Measurements from ENCODE around the gene IMMT. TPM values are rescaled to one million over a fixed set of nuclear protein-coding genes. Genes with fewer than 3 reads are reported as not detected.
A peak's percentile ranks its signal among the peaks of the same experiment; 100 is the strongest.

The IMMT gene
- total and polyA plus RNA-seq, 9 of the 15 experiments (the other 6 are each of a cell fraction or from before 2014, with no cell fraction given), result 119 to 294 (median 140) TPM

- no peak for TF ChIP-seq ID3 (CRISPR knock-in tag; IDR thresholded peaks at IDR 0.05)
- TF ChIP-seq ID3 (tag; IDR thresholded peaks at IDR 0.05), result no peak
- peak; percentile 52; the same call in 1 of the 2 replicates for TF ChIP-seq NFIC (IDR thresholded peaks at IDR 0.05)
- no peak for TF ChIP-seq TFAM (CRISPR knock-in tag; conservative IDR thresholded peaks at IDR 0.05)
- no peak for TF ChIP-seq BDP1 (IDR thresholded peaks at IDR 0.05; ENCODE audit: insufficient read depth, insufficient read length)
- peak; percentile 28; the same call in 1 of the 2 replicates for TF ChIP-seq ESRRA (IDR thresholded peaks at IDR 0.05; ENCODE audit: borderline replicate concordance, low read depth)
- no peak for TF ChIP-seq AFF1 (IDR thresholded peaks at IDR 0.05; ENCODE audit: low read depth in 1 of 2, partially characterized antibody in 2 of 2)
- TF ChIP-seq NBN (IDR thresholded peaks at IDR 0.05; ENCODE audit: low read depth), result peak; percentile 71; the same call in 1 of the 2 replicates
- TF ChIP-seq MTA1 (IDR thresholded peaks at IDR 0.05; ENCODE audit: borderline replicate concordance), result 0 out of 2 replicates have a peak, but pooled peaks have one; percentile 37
- no peak for TF ChIP-seq THRA (IDR thresholded peaks at IDR 0.05)
- TF ChIP-seq MAX (CRISPR knock-in tag; IDR thresholded peaks at IDR 0.05), result no peak
- peak; percentile 77 for TF ChIP-seq EP300 (IDR thresholded peaks at IDR 0.05; ENCODE audit: low read length)
- TF ChIP-seq TAF1 (IDR thresholded peaks at IDR 0.05; ENCODE audit: control insufficient read depth, extremely low read depth, insufficient read depth, low read length, severe bottlenecking), result no peak
- TF ChIP-seq RBM14 (IDR thresholded peaks at IDR 0.05; ENCODE audit: borderline replicate concordance, insufficient read depth, low read depth, low read length), result no peak
- TF ChIP-seq EP400 (IDR thresholded peaks at IDR 0.05), result no peak
- TF ChIP-seq YBX1 (IDR thresholded peaks at IDR 0.05), result no peak
- TF ChIP-seq RBM25 (IDR thresholded peaks at IDR 0.05; ENCODE audit: low read depth, low read length, severe bottlenecking), result no peak
- no peak for TF ChIP-seq THRAP3 (IDR thresholded peaks at IDR 0.05; ENCODE audit: borderline replicate concordance)
- TF ChIP-seq, protein P1, sequence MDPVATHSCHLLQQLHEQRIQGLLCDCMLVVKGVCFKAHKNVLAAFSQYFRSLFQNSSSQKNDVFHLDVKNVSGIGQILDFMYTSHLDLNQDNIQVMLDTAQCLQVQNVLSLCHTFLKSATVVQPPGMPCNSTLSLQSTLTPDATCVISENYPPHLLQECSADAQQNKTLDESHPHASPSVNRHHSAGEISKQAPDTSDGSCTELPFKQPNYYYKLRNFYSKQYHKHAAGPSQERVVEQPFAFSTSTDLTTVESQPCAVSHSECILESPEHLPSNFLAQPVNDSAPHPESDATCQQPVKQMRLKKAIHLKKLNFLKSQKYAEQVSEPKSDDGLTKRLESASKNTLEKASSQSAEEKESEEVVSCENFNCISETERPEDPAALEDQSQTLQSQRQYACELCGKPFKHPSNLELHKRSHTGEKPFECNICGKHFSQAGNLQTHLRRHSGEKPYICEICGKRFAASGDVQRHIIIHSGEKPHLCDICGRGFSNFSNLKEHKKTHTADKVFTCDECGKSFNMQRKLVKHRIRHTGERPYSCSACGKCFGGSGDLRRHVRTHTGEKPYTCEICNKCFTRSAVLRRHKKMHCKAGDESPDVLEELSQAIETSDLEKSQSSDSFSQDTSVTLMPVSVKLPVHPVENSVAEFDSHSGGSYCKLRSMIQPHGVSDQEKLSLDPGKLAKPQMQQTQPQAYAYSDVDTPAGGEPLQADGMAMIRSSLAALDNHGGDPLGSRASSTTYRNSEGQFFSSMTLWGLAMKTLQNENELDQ (CRISPR knock-in tag; IDR thresholded peaks at IDR 0.05; ENCODE audit: borderline replicate concordance), result no peak
- TF ChIP-seq STAG1 (CRISPR knock-in tag; IDR thresholded peaks at IDR 0.05; ENCODE audit: borderline replicate concordance), result no peak
- TF ChIP-seq ZNF212 (CRISPR knock-in tag; IDR thresholded peaks at IDR 0.05), result no peak
- peak; percentile 19 to 56; a peak in 3 of 4 replicates for TF ChIP-seq TRIM24 (IDR thresholded peaks at IDR 0.05)
Observed at GRCh38 chr2:86204458-86204857, 9.2 kb upstream of the IMMT start (continued).

Data from K562 (cell line).